NB4 (cell line): ENCODE results near the gene SHISAL2A.

Source experiments
- CTCF ChIP-seq: IDR thresholded peaks from one replicate; pipeline ENCODE4 v1.5.1; 2012; ENCODE audit warnings: low read depth, low read length
- POLR2A ChIP-seq: IDR thresholded peaks from 2 replicates; pipeline ENCODE4 v1.6.1; 2011; ENCODE audit warnings: mild to moderate bottlenecking; ENCODE audit not compliant: insufficient read length; ENCODE audit errors: extremely low read depth

GRCh38 chr1:52629667-52630066 is 3.3 kb upstream of the SHISAL2A start:
- TF ChIP-seq CTCF (no peak), POLR2A (no peak)
